Endometrium (tissue), 2 donors: ENCODE data around the gene SYK.
"Not testable (repeated sequence)": the region's sequence is repeated elsewhere in the genome, so short reads cannot be mapped to it uniquely, and the experiment has no call there.

Experiments
- FAIRE-seq: peaks from 2 replicates; lab custom pipeline; 2012; peaks lifted over from hg19 to GRCh38; lab: Jason Lieb, UNC
- donor health status: control.
- donor health status: control.

Gene SYK

DNA sequence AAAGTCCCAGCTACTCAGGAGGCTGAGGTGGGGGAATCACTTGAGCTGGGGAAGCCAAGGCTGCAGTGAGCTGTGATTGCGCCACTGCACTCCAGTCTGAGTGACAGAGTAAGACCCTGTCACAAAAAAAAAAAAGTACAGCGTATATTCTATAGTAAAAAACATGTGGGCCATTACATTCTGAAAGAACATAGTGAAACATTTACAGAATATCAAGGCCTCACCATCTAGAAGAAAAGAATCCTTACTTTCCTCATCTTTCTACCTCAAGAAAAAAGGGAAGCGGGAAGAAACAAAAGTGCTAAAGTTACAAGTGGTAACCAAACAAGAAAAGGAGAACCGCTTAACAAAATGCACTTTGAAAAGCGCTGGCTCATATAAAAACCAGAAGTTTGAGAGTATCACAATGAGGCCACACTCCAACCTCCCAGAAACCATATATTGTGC is 5.7 kb upstream of the SYK start:
- FAIRE-seq = no peak

GRCh38 chr9:90799271-90799852 is 2.3 kb upstream of the SYK start:
- no peak for FAIRE-seq

- FAIRE-seq = no peak
Measured at GRCh38 chr9:90801973-90802322, 329 bp downstream of the SYK start.

DNA sequence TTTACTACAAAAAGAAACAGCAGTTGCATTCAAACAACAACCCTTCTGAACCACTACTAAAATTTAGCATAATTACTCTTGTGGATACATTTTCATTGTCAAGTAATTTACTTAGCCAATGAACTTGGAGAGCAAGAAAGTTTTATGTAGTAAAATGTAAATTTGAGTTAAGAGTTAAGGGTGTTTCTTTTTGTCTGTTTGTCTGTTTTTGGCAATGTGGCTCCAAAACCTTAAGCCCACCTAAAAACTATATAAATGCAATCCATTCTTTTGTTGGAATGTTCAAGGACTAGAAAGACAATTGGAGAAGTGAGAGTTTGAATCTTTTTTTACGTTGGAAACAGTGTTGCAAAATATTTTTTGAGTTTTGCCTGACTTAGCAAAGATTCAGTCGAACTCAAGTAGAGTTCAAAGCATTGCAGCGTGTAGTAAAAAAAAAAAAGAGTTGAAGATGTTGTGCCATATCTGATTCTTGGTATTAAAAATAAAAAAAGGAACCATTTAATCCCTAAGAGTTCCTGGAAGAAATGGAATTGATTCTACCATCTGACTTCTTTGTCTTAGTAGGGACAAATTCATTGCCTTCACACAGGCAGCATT is 867 bp downstream of the SYK start:
- FAIRE-seq = no peak

- FAIRE-seq = no peak
Measured at GRCh38 chr9:90803860-90804593, 2.4 kb downstream of the SYK start.

- FAIRE-seq = no peak
Measured at GRCh38 chr9:90805006-90805996, 3.7 kb downstream of the SYK start.

DNA sequence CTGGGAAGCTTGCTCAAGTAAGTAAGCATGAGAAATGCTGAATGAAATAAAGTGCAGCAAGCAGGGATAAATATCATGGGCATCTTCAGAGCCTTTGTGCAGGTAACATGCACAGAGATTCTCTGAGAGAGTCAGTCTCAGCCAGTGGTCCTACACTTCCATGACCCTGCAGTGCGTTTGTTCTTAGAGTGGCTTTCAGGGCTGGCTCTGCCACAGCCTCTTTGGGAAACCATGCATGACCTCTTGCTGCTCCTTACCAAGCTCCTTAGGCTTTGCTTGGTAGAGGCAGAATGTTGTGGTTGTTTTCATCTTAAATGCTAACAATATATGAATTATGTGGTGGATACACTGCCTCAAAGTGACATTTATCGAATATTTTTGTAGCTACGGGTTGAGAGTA is 5.4 kb downstream of the SYK start:
- FAIRE-seq = no peak

GRCh38 chr9:90808398-90808797 is 6.8 kb downstream of the SYK start:
- no peak for FAIRE-seq

DNA sequence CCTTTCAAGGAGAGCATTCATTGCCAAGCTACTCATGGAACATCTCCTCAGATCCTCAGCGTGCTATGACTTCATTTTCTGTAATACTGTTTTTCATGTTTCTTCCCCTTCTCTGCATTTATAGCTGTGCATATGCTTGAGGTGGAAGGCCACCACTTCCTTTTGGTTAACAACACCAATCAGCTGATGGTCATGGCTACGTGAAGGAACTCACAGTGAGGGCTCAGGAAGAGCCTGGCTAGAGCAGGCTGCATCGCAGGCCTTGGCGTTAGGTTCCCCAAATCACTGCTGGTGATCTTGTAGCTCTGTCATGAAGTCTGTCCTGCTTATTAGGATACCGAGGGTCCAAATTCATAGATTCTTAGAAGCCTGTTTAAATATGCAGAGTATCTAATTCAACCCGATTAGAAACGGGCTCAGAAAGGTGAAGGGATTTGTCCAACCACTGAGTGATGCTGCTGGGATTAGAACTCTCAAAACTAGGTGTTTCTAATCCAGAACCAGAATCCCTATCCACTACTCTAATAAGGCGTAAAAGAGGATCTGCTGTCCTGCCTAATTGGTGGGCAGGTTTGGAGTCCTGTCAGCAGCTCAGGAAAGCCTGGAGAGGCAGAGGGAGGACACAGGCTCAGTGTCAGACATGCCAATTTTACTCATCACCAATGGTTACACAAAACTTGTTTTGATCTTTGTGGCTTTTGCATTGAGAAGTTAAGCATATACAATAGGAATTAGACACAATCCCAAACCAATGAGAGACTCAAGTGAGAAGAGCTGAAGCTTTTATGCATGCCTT is 7.5 kb downstream of the SYK start:
- no peak for FAIRE-seq

GRCh38 chr9:90810691-90811090 is 9.1 kb downstream of the SYK start:
- FAIRE-seq = no peak

DNA sequence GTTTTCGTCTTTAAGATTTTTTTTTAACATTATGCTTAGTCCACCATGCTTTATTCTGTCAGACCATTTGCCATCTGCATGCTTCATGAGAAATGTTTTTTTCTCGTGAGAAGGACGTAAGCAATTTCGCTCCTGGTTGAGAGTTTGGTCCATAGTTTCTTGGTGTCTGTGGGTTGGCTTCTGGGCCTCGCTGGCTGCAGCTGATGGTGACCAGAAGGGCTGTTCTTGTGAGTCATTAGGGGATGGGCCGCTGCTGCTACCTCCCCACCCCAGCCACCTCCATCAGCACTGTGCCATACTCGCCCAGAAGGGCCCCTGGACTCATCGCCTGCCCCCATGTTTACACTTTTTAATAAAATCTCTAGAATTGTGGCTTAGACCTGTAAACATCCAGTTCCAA is 11.4 kb downstream of the SYK start:
- FAIRE-seq = no peak

- no peak for FAIRE-seq
Measured at GRCh38 chr9:90813523-90813922, 11.9 kb downstream of the SYK start.

DNA sequence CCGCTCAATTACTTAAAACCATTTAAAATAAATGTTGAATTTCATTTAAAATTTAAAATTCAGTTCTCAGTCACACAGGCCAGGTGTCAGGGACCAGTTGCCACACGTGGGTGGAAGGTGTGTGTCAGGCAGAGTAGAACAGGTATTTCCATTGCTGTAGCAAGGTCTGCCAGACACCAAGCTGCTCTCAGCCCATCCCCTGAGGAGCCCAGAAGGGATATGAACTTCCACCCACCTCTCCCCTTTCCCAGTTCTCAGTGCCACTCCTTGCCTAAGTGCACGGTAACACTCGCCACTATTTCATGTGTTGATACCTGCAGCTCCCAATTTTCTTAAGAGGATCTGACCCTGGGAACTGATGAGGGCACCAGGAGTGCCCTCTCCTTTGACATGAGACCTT is 12.7 kb downstream of the SYK start:
- FAIRE-seq = no peak

DNA sequence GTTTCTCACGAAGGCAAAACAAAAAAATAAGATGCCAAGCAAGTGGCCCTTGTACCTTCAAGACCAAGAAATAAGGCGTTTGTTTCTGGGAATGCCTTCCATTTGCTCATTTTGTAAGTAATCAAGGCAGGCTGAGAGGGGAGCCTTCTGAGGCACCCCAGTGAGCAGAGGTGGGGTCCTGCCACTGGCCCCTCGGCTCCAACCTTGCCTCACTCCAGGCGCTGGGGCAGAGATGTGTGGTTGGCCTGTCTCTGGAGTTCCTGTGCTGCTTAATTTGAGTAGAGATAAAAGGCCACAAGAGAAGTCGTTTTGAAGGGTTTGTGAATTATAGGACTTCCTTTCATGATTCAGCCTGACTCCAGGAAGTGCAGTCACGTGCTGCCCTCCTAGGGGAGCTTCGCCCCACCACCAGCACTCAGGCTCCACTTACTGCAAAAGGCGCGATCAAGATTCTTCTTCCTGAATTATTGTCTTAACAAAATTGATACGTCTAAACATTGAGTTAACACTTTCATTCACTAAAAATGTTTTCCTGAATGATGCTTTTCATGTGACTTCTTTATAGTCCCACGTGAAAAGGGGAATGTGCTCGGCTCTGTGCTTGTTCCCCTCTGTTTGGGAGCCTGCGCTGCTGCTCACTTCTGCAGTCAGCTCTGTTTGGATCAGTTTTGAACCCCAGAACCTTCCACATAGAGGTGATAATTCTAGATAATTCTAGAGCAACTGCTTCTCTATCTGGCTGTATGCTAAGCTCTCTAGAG is 13.7 kb downstream of the SYK start:
- FAIRE-seq = no peak

- no peak for FAIRE-seq
Measured at GRCh38 chr9:90815944-90816357, 14.3 kb downstream of the SYK start.

- FAIRE-seq = no peak
Measured at GRCh38 chr9:90816690-90817089, 15.1 kb downstream of the SYK start.

GRCh38 chr9:90818279-90818678 is 16.7 kb downstream of the SYK start:
- FAIRE-seq = no peak

DNA sequence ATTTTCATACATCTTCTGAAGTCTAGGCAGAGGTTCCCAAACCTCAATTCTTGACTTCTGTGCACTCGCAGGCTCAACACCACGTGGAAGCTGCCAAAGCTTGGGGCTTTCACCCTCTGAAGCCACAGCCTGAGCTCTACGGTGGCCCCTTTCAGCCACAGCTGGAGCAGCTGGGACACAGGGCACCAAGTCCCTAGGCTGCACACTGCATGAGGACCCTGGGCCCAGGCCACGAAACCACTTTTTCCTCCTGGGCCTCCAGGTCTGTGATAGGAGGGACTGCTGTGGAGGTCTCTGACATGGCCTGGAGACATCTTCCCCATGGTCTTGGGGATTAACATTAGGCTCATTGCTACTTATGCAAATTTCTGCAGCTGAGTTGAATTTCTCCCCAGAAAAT is 18.8 kb downstream of the SYK start:
- not testable (repeated sequence) for FAIRE-seq

GRCh38 chr9:90821236-90821635 is 19.6 kb downstream of the SYK start:
- not testable (repeated sequence) for FAIRE-seq

- no peak for FAIRE-seq
Measured at GRCh38 chr9:90821697-90822096, 20.1 kb downstream of the SYK start.

GRCh38 chr9:90822866-90823265 is 21.2 kb downstream of the SYK start:
- no peak for FAIRE-seq
